Panc1 (cell line): Measurements from ENCODE around the gene CTAGE8.
"Not testable (repeated sequence)": the region's sequence is repeated elsewhere in the genome, so short reads cannot be mapped to it uniquely, and the experiment has no call there.

ENCODE experiments used
- POLR2AphosphoS5 ChIP-seq: IDR thresholded peaks from 2 replicates; pipeline ENCODE4 v1.6.1; 2012; ENCODE audit warnings: mild to moderate bottlenecking, low read depth, low read length, moderate library complexity
- SIN3A ChIP-seq: IDR thresholded peaks from 2 replicates; pipeline ENCODE4 v1.6.1; 2012; ENCODE audit warnings: low read depth, mild to moderate bottlenecking, low read length, moderate library complexity, borderline replicate concordance; ENCODE audit not compliant: insufficient read depth
- TF ChIP-seq, protein P1 (sequence below): fragments of 450-650 bp; IDR thresholded peaks from 2 replicates; pipeline ENCODE4 v1.5.1; 2017; ENCODE audit warnings: mild to moderate bottlenecking

- TF ChIP-seq, protein P1, sequence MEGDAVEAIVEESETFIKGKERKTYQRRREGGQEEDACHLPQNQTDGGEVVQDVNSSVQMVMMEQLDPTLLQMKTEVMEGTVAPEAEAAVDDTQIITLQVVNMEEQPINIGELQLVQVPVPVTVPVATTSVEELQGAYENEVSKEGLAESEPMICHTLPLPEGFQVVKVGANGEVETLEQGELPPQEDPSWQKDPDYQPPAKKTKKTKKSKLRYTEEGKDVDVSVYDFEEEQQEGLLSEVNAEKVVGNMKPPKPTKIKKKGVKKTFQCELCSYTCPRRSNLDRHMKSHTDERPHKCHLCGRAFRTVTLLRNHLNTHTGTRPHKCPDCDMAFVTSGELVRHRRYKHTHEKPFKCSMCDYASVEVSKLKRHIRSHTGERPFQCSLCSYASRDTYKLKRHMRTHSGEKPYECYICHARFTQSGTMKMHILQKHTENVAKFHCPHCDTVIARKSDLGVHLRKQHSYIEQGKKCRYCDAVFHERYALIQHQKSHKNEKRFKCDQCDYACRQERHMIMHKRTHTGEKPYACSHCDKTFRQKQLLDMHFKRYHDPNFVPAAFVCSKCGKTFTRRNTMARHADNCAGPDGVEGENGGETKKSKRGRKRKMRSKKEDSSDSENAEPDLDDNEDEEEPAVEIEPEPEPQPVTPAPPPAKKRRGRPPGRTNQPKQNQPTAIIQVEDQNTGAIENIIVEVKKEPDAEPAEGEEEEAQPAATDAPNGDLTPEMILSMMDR = not testable (repeated sequence)
- not testable (repeated sequence) for TF ChIP-seq SIN3A, POLR2AphosphoS5
These were observed 33.7 kb upstream of the CTAGE8 start for GRCh38 chr7:144302578-144303303.
